ENCODE data around the gene IVNS1ABP.

Gene IVNS1ABP

DNA sequence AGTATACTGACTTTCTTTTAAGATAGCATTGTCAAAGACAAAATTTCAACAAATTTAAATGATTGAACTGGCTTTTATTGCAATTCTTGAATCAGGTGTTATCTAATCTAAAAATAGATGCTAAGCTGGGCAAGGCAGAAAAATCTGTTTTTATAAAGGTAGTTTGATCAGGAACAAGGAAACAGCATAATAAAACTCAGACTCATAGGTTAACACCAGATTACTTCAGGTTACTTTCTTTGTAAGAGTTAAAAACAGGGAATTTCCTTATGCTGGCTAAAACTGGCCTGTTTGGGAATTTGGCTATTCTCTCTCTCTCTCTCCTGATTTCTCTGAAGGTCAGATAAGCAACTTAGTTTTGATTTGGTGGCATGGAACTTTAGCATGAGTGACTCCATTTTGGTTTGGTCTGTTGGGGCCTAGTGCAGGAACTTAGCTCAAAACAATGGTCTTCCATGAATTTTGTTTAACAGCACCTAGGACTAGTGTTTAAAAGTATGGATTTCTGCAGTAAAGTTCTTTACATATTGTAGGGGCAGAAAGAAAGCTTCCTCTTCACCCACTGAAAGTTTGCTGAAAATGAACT, 24.2 kb upstream of the IVNS1ABP start:
- Histone ChIP-seq H3K4me1 (ENCODE audit: low read depth, poor library complexity, severe bottlenecking) (peaks cover 25% of the 10 kb centered on the region), H3K27me3 (ENCODE audit: insufficient read depth, low read depth) (no peaks in the 10 kb centered on the region; the same call in 1 of the 2 replicates), H4K20me1 (ENCODE audit: insufficient read depth) (no peaks in the 10 kb centered on the region), H3K36me3 (ENCODE audit: insufficient read depth) (no peaks in the 10 kb centered on the region), H3K4me2 (no peak overlapping the region), H3K27ac (no peak overlapping the region), H2AFZ (ENCODE audit: low read depth) (no peak overlapping the region), H3K9ac (no peak overlapping the region), H3K4me3 (IDR thresholded peaks at IDR 0.05; ENCODE audit: insufficient read depth, low read depth, low read length) (no peak overlapping the region), H3K79me2 (ENCODE audit: insufficient read depth, low read depth) (no peaks in the 10 kb centered on the region)
- TF ChIP-seq CTCF (conservative IDR thresholded peaks at IDR 0.05; ENCODE audit: low read depth, low read length) = no peak

DNA sequence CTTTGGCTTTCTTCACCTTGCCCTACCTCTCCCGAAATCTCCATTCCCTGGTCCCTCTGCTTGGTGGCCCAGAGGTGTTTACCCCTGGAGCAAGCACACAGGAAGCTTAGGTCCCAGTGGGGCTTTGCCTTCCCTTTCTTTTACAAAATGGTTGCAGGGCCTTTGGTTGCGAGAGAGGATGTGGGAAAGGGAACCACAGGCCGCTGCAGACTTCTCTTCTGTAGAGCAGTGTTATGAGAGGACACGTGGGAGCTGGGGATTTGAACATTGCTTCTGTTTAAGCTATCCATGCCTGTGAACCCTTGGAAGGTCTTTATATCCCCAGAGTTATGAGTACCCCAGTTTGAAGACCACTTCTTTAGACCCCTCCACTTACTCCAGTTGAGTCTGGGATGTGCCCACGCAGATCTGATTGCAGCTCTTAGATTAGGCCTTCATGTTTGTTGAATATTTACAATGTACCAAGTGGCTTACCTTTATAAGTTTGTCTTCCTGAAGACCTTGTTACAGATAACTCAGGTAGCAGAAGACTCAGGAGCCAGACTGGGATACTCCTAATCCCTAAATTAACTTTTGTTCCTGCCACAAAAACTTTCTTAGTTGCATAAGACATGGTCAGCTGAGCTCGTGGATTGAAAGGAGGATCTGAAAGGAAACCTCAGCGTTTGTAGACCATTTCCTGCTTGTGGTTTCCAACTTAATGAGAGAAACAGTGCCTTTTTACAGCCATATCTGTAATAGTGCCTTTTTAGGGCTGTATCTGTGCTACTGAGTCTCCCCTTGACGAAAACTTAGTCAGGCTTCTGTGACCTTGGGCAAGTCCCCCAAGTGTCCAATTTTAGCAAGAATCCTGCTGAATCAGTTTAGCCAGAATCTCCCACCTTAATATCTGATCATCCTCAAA, 21.9 kb upstream of the IVNS1ABP start:
- Histone ChIP-seq H3K4me2 (peak overlapping the region; percentile 49), H3K9ac (no peak overlapping the region), H3K36me3 (ENCODE audit: insufficient read depth) (no peaks in the 10 kb centered on the region), H4K20me1 (ENCODE audit: insufficient read depth) (no peaks in the 10 kb centered on the region), H3K27ac (no peak overlapping the region), H3K27me3 (ENCODE audit: insufficient read depth, low read depth) (no peaks in the 10 kb centered on the region; the same call in 1 of the 2 replicates), H3K79me2 (ENCODE audit: insufficient read depth, low read depth) (no peaks in the 10 kb centered on the region), H3K4me1 (ENCODE audit: low read depth, poor library complexity, severe bottlenecking) (peaks cover 25% of the 10 kb centered on the region), H2AFZ (ENCODE audit: low read depth) (no peak overlapping the region), H3K4me3 (IDR thresholded peaks at IDR 0.05; ENCODE audit: insufficient read depth, low read depth, low read length) (no peak overlapping the region)
- no peak for TF ChIP-seq CTCF (conservative IDR thresholded peaks at IDR 0.05; ENCODE audit: low read depth, low read length)

DNA sequence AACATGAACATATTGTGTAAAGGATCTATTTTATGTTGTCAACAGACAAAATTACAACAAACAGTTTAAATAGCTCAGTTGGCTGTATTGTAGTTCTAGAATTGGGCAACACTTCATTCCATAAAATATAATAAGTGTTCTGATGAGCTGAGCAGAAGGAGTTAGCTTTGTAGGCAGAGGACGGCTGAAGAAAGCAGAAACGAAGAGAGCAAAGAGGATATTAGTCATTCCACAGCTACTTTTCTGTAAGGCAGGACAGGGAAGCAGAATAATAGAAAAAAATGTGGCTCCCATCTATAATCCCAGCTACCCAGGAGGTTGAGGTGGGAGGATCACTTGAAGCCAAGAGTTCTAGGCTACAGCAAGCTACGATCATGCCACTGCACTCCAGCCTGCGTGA, 20.2 kb upstream of the IVNS1ABP start:
- H3K27me3 ChIP-seq (ENCODE audit: insufficient read depth, low read depth) = no peaks in the 10 kb centered on the region; the same call in 1 of the 2 replicates
- H3K4me1 ChIP-seq (ENCODE audit: low read depth, poor library complexity, severe bottlenecking) = peaks cover 25% of the 10 kb centered on the region
- H3K36me3 ChIP-seq (ENCODE audit: insufficient read depth) = no peaks in the 10 kb centered on the region
- no peak overlapping the region for H3K4me3 ChIP-seq (IDR thresholded peaks at IDR 0.05; ENCODE audit: insufficient read depth, low read depth, low read length)
- H4K20me1 ChIP-seq (ENCODE audit: insufficient read depth) = no peaks in the 10 kb centered on the region
- no peaks in the 10 kb centered on the region for H3K79me2 ChIP-seq (ENCODE audit: insufficient read depth, low read depth)
- no peak overlapping the region for H2AFZ ChIP-seq (ENCODE audit: low read depth)
- no peak overlapping the region for H3K9ac ChIP-seq
- no peak for TF ChIP-seq CTCF (conservative IDR thresholded peaks at IDR 0.05; ENCODE audit: low read depth, low read length)
- no peak overlapping the region for H3K4me2 ChIP-seq
- no peak overlapping the region for H3K27ac ChIP-seq

- H4K20me1 ChIP-seq (ENCODE audit: insufficient read depth) = no peaks in the 10 kb centered on the region
- no peak overlapping the region for H3K9ac ChIP-seq
- H3K4me2 ChIP-seq = no peak overlapping the region
- no peaks in the 10 kb centered on the region for H3K36me3 ChIP-seq (ENCODE audit: insufficient read depth)
- H3K79me2 ChIP-seq (ENCODE audit: insufficient read depth, low read depth) = no peaks in the 10 kb centered on the region
- no peak overlapping the region for H3K4me3 ChIP-seq (IDR thresholded peaks at IDR 0.05; ENCODE audit: insufficient read depth, low read depth, low read length)
- H2AFZ ChIP-seq (ENCODE audit: low read depth) = no peak overlapping the region
- H3K4me1 ChIP-seq (ENCODE audit: low read depth, poor library complexity, severe bottlenecking) = peaks cover 10% of the 10 kb centered on the region
- no peaks in the 10 kb centered on the region; the same call in 1 of the 2 replicates for H3K27me3 ChIP-seq (ENCODE audit: insufficient read depth, low read depth)
- no peak for TF ChIP-seq CTCF (conservative IDR thresholded peaks at IDR 0.05; ENCODE audit: low read depth, low read length)
- H3K27ac ChIP-seq = no peak overlapping the region
These were observed 17.1 kb upstream of the IVNS1ABP start for GRCh38 chr1:185334182-185334581.
